Progenitor cell of endocrine pancreas (in vitro differentiated cells): ENCODE data around the gene ANKFY1. TPM values are rescaled to one million over a fixed set of nuclear protein-coding genes. Genes with fewer than 3 reads are reported as not detected.
A peak's percentile ranks its signal among the peaks of the same experiment; 100 is the strongest.
"Not testable (repeated sequence)": the region's sequence is repeated elsewhere in the genome, so short reads cannot be mapped to it uniquely, and the experiment has no call there.

ENCODE experiments used
- DNase-seq: peaks from one replicate; pipeline ENCODE4 v3.0.0; 2021; ENCODE audit warnings: low spot score; ENCODE audit not compliant: unreplicated experiment
- H3K27ac Mint-ChIP-seq: 2 replicates; pipeline ENCODE4 v1.8.0; 2021; ENCODE audit warnings: mild to moderate bottlenecking, moderate library complexity, mixed read lengths
- H3K27me3 Mint-ChIP-seq: 2 replicates; pipeline ENCODE4 v1.8.0; 2021; ENCODE audit warnings: mixed read lengths
- H3K36me3 Mint-ChIP-seq: 2 replicates; pipeline ENCODE4 v1.8.0; 2022; ENCODE audit warnings: mixed read lengths; ENCODE audit not compliant: insufficient read depth
- H3K4me1 Mint-ChIP-seq: 2 replicates; pipeline ENCODE4 v1.8.0; 2021; ENCODE audit warnings: low read depth, mixed read lengths
- H3K4me3 Mint-ChIP-seq: 2 replicates; pipeline ENCODE4 v1.8.0; 2021; ENCODE audit warnings: low read depth, mild to moderate bottlenecking, moderate library complexity, mixed read lengths
- H3K9me3 Mint-ChIP-seq: 2 replicates; pipeline ENCODE4 v1.8.0; 2021; ENCODE audit warnings: low read depth, mixed read lengths
- total RNA-seq: library from RNA; stranded (reverse); gene quantifications from 2 replicates; pipeline ENCODE4 v1.2.1, GENCODE V29; 2021
- TF ChIP-seq, protein P1 (sequence below): fragments of 200-600 bp; sonication (generic); IDR thresholded peaks from one replicate; pipeline ENCODE4 v1.5.0; 2021; ENCODE audit warnings: antibody characterized with exemption, mild to moderate bottlenecking; ENCODE audit not compliant: unreplicated experiment

Gene ANKFY1
- total RNA-seq, 1 donor from 2014 or later: 59.8 TPM

DNA sequence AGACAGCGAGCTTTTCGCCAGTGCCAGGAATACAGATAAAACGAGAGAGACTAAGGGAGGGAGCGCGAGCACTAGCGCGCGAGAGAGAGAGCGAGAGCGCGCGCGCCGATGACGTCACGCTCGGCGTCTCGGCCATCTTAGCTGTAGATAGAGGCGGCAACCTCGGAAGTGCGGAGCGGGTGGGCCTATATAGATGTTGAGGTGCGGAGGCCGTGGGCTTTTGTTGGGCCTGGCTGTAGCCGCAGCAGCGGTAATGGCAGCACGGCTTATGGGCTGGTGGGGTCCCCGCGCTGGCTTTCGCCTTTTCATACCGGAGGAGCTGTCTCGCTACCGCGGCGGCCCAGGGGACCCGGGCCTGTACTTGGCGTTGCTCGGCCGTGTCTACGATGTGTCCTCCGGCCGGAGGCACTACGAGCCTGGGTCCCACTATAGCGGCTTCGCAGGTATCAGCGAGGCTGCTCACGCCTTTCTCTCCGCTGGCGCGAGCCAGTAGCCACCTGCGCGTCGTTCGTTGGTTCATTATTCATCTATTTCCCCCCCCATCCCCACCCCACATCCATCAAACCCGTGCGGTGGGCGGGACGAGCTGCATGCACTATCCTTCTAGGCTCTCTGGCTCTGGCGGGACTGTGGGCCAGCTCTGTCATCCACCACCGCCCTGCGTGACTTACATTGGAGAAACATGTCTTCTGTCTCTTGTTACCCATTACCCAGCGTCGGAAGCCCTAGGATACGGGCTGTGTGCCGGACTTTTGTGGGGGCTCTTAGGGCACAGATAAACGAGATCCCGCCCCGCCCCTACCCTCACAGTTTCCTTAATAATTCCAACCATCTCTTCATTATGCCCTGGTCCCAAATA, 120.0 kb downstream of the ANKFY1 start:
- Mint-ChIP-seq H3K4me1 (peaks cover 19% of the 10 kb centered on the region), H3K36me3 (no peaks in the 10 kb centered on the region), H3K9me3 (no peaks in the 10 kb centered on the region), H3K4me3 (peak overlapping the region; percentile 99), H3K27ac (peak overlapping the region; percentile 100), H3K27me3 (no peaks in the 10 kb centered on the region)
- peak; percentile 75 for DNase-seq
- TF ChIP-seq, protein P1, sequence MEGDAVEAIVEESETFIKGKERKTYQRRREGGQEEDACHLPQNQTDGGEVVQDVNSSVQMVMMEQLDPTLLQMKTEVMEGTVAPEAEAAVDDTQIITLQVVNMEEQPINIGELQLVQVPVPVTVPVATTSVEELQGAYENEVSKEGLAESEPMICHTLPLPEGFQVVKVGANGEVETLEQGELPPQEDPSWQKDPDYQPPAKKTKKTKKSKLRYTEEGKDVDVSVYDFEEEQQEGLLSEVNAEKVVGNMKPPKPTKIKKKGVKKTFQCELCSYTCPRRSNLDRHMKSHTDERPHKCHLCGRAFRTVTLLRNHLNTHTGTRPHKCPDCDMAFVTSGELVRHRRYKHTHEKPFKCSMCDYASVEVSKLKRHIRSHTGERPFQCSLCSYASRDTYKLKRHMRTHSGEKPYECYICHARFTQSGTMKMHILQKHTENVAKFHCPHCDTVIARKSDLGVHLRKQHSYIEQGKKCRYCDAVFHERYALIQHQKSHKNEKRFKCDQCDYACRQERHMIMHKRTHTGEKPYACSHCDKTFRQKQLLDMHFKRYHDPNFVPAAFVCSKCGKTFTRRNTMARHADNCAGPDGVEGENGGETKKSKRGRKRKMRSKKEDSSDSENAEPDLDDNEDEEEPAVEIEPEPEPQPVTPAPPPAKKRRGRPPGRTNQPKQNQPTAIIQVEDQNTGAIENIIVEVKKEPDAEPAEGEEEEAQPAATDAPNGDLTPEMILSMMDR: no peak

DNA sequence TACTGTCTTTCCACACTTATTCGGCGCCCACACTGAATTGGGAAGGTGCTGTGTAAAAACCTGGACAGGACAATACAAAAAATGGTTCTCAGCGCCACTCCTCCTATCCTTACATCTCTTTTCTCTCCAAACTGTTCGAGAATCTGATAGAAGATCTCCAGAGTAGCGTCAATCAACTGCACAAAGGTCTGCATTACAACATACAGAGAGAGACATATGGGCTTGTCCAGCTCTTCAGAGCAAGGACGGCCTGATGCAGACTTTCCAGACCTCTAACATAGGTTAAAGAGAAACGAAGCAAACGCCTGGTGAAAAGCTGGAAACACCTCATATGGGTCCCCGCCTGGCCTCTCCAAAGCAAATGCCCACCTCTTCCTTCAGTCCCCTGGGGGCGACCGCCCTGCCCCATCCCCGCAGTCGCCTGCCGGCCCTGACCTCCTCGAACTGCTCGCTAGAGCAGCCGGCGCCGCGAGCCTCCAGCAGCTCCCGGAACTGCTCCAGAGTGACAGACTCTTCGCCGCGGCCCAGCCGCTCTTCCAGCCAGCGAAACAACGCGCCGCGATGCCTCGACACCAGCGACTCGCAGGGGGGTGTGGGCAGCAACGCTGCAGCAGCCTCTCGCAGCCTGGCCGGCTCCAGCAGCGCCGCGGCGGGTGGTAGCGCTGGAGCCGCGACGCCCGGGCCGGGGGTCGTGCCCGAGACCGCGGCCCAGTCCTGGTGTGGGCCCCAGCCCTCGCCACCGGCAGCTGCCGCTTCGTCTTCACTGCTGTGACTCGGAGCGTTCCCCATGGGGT, 121.5 kb downstream of the ANKFY1 start:
- peak overlapping the region; percentile 99 for H3K4me3 Mint-ChIP-seq
- H3K9me3 Mint-ChIP-seq: no peaks in the 10 kb centered on the region
- TF ChIP-seq, protein P1: no peak
- H3K27ac Mint-ChIP-seq: peak overlapping the region; percentile 89
- no peak for DNase-seq
- H3K4me1 Mint-ChIP-seq: peaks cover 19% of the 10 kb centered on the region
- H3K36me3 Mint-ChIP-seq: no peaks in the 10 kb centered on the region
- H3K27me3 Mint-ChIP-seq: no peaks in the 10 kb centered on the region

DNA sequence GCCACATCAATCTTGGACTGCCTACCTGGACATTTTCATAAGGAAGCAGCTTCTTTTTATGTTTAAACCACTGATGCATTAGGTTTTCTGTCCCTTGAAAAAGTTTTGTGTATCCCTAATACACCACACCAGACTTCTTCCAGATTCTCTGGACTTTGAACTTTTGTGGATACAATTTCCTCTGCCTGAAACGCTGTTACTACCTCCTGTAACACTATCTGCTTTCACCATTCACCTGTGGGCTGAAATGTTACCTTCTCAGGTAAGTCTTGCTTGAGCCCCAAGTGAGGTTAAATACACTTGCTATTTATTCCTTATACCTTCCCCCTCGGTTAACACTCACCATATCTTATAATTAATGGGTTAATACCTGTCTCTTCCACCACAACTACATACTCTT, 123.7 kb downstream of the ANKFY1 start:
- Mint-ChIP-seq H3K36me3 (no peaks in the 10 kb centered on the region), H3K27ac (no peak overlapping the region), H3K4me3 (no peak overlapping the region), H3K4me1 (peaks cover 19% of the 10 kb centered on the region), H3K27me3 (no peaks in the 10 kb centered on the region), H3K9me3 (no peaks in the 10 kb centered on the region)
- TF ChIP-seq, protein P1: no peak
- DNase-seq: no peak

DNA sequence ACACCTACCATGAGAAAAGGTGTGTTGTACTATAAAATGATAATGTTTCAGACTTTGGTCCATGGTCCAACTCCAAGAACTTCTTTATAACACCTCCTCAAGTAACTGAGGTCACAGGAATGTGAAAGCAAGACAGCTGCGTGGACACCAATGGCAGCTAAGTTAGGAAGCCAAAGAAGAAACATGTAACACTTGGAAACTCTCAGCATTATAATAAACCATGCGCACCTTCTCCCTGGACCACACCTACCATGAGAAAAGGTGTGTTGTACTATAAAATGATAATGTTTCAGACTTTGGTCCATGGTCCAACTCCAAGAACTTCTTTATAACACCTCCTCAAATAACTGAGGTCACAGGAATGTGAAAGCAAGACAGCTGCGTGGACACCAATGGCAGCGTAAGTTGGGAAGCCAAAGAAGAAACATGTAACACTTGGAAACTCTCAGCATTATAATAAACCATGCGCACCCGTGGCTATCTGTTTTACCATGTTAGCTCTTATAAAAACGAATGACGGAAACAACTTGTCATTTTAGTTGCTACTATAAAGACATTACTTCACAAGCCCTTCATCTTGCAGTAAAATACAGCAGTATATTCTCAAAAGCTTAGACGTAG, 124.8 kb downstream of the ANKFY1 start:
- not testable (repeated sequence) for DNase-seq, H3K27me3 Mint-ChIP-seq, H3K27ac Mint-ChIP-seq, H3K9me3 Mint-ChIP-seq, H3K4me3 Mint-ChIP-seq, H3K36me3 Mint-ChIP-seq
- peaks cover 14% of the 10 kb centered on the region for H3K4me1 Mint-ChIP-seq

DNA sequence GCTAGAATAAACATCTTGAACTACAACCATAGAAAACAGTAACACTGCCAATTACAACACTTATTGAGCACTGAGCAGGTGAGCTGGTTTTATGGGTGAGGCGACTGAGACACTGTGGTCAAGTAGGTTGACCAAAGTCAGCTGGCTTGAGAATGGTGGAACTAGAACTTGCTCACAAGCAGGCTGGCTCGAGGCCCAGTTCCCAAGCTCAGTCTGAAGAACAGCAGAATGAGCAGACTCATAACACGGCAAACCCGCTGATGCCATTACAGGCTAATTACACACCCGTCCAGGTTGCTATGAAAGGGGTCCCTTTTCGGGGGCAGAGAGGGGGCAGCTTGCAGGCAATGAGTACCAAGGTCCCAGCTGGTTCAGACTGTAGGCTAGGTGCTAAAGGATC, 127.4 kb downstream of the ANKFY1 start:
- no peaks in the 10 kb centered on the region for H3K9me3 Mint-ChIP-seq
- H3K27me3 Mint-ChIP-seq: no peaks in the 10 kb centered on the region
- TF ChIP-seq, protein P1: no peak
- H3K27ac Mint-ChIP-seq: no peak overlapping the region
- peaks cover 6% of the 10 kb centered on the region for H3K4me1 Mint-ChIP-seq
- H3K36me3 Mint-ChIP-seq: no peaks in the 10 kb centered on the region
- H3K4me3 Mint-ChIP-seq: no peak overlapping the region
- DNase-seq: no peak
